ENCODE data around the gene DNAJB12.

DNA sequence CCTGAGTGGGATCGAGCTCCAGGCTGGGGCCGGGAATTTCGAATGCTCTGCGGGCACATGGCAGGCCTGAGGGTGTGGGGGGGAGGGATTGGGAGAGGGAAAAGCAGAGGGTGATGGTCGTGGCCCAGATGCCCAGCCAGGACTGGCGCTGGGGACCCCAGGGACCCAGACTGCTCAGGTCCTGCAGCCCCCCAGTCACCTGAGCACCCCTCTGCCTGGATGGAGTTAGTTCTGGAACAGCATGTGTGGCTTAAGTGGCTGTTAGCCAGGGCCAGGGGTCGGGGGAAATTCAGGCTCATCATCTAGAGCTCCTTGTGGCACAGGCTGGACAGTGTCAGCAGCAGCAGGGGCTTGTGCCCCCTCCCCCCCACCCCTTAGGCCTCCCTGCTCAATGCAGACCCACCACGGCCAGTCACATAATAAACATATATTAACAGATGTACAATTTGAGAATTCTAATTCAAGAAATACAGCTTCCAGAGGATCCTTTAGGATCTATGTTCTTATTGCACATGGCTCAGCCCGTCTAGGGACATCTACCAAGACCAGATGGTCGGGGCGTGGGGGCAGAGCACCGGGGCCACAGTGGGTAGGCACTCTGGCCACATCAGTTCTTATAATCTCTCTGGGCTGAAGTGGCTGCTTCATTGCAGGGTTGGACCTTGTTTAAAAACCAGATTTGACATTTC lies 22.2 kb downstream of the DNAJB12 start:
- TF ChIP-seq SUZ12 (IDR thresholded peaks at IDR 0.05; ENCODE audit: extremely low read depth, insufficient read depth, insufficient read length): no peak
- TF ChIP-seq ZNF274 (IDR thresholded peaks at IDR 0.05; ENCODE audit: low read depth, low read length): no peak
- TF ChIP-seq YY1 (IDR thresholded peaks at IDR 0.05; ENCODE audit: insufficient read depth, insufficient read length): no peak
